ENCODE results near the gene CADPS. TPM values are rescaled to one million over a fixed set of nuclear protein-coding genes. Genes with fewer than 3 reads are reported as not detected.

Gene CADPS
- total and polyA plus RNA-seq, 8 donors, result 0.50 to 2.9 (median 2.2) TPM

- no peaks in the 10 kb centered on the region for H3K36me3 ChIP-seq
- H3K4me3 ChIP-seq, result no peak overlapping the region
- H3K27me3 ChIP-seq, result no peaks in the 10 kb centered on the region
- H3K9me3 ChIP-seq, result no peaks in the 10 kb centered on the region
- no peaks in the 10 kb centered on the region for H3K4me1 ChIP-seq
- ATAC-seq (no peak), DNase-seq (no peak)
- intact Hi-C loops (cut with DNase I), result no loop called here
- TF ChIP-seq CTCF (IDR thresholded peaks at IDR 0.05), result no peak
- H3K27ac ChIP-seq, result no peak overlapping the region
Observed at GRCh38 chr3:62678841-62679240, 196.4 kb downstream of the CADPS start.

DNA sequence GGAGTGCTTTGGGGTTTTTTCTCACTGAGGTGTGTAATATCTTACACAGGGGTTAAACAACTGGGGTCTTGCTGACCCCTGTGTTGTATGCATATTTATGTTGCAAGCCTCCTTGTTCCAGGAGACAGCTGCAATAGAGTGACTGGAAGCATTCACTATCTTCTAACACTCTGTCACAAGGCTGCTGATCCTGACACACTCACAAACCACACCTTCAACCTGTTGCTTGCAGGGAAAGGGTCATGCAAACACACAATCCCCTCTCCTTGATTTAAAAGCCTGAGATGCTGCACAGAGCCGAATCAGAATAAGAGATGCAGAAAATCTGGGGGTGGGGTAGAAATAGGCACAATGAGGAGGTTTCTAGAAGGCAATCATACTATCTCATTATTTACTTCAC, 197.3 kb downstream of the CADPS start:
- H3K27ac ChIP-seq, result no peak overlapping the region
- H3K9me3 ChIP-seq, result no peaks in the 10 kb centered on the region
- no peak overlapping the region for H3K4me3 ChIP-seq
- intact Hi-C loops (cut with DNase I), result no loop called here
- no peaks in the 10 kb centered on the region for H3K27me3 ChIP-seq
- DNase-seq (no peak), ATAC-seq (no peak)
- H3K36me3 ChIP-seq, result no peaks in the 10 kb centered on the region
- no peak for TF ChIP-seq CTCF (IDR thresholded peaks at IDR 0.05)
- no peaks in the 10 kb centered on the region for H3K4me1 ChIP-seq

GRCh38 chr3:62676689-62677271, 198.4 kb downstream of the CADPS start:
- H3K4me3 ChIP-seq, result no peak overlapping the region
- no peaks in the 10 kb centered on the region for H3K9me3 ChIP-seq
- no peak for DNase-seq
- no peaks in the 10 kb centered on the region for H3K27me3 ChIP-seq
- TF ChIP-seq CTCF (IDR thresholded peaks at IDR 0.05), result no peak
- H3K4me1 ChIP-seq, result no peaks in the 10 kb centered on the region
- no peak for ATAC-seq
- no peaks in the 10 kb centered on the region for H3K36me3 ChIP-seq
- no peak overlapping the region for H3K27ac ChIP-seq
- intact Hi-C loops (cut with DNase I), result no loop called here

- intact Hi-C loops (cut with DNase I), result no loop called here
- H3K27ac ChIP-seq, result no peak overlapping the region
- H3K4me1 ChIP-seq, result no peaks in the 10 kb centered on the region
- no peak overlapping the region for H3K4me3 ChIP-seq
- H3K27me3 ChIP-seq, result no peaks in the 10 kb centered on the region
- TF ChIP-seq CTCF (IDR thresholded peaks at IDR 0.05), result no peak
- no peaks in the 10 kb centered on the region for H3K36me3 ChIP-seq
- no peaks in the 10 kb centered on the region for H3K9me3 ChIP-seq
- ATAC-seq (no peak), DNase-seq (no peak)
Observed at GRCh38 chr3:62675492-62675891, 199.7 kb downstream of the CADPS start.

DNA sequence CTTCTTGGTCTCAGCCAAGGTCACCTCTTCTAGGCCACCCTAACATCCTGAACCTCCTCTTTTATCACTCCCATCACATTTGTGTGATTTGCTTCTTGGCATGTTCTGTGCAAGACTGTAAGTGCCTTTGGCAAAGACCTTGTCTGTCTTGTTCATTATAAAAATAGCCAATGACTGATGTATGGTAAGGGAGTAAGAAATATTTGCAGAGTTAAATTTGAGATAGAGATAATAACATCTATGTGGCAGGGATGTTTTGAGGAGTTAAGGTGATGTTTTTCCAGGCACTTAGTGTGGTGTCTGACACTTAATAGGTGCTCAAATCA, 202.3 kb downstream of the CADPS start:
- Histone ChIP-seq H3K4me3 (no peak overlapping the region), H3K27ac (no peak overlapping the region), H3K4me1 (no peaks in the 10 kb centered on the region), H3K27me3 (peaks cover 0 to 9% of the 10 kb centered on the region in 2 donors), H3K36me3 (no peaks in the 10 kb centered on the region), H3K9me3 (no peaks in the 10 kb centered on the region)
- DNase-seq, result no peak
- no peak for ATAC-seq
- TF ChIP-seq CTCF (IDR thresholded peaks at IDR 0.05), result no peak
- intact Hi-C loops (cut with DNase I), result no loop called here

Data from left lung (tissue), 10 donors.